Cardiac muscle cell (in vitro differentiated cells and primary cell): ENCODE measurements around the gene C1orf94. TPM values are rescaled to one million over a fixed set of nuclear protein-coding genes. Genes with fewer than 3 reads are reported as not detected.

Experiments used
- DNase-seq, 2 donors: peaks; one replicate each; pipeline versions ENCODE4 v3.0.0 to v3.0.0-alpha.2; 2010 to 2017; ENCODE audit warnings: low read depth in 1 of 2, low spot score in 1 of 2
- H3K27ac ChIP-seq: fragments of 200-600 bp; sonication (generic); 2 replicates; pipeline ENCODE4 v1.5.1; 2016
- H3K27me3 ChIP-seq: fragments of 200-600 bp; sonication (generic); 2 replicates; pipeline ENCODE4 v1.6.0; 2016; ENCODE audit warnings: control low read depth
- H3K36me3 ChIP-seq: fragments of 200-600 bp; sonication (generic); 2 replicates; pipeline ENCODE4 v1.5.1; 2016; ENCODE audit warnings: control low read depth
- H3K4me1 ChIP-seq: fragments of 200-600 bp; sonication (generic); 2 replicates; pipeline ENCODE4 v1.8.1; 2017; ENCODE audit warnings: low read depth, mild to moderate bottlenecking, mixed run types
- H3K4me3 ChIP-seq: fragments of 200-600 bp; sonication (generic); 2 replicates; pipeline ENCODE4 v1.5.1; 2016; ENCODE audit warnings: mild to moderate bottlenecking
- H3K9me3 ChIP-seq: fragments of 200-600 bp; sonication (generic); 2 replicates; pipeline ENCODE4 v1.5.1; 2017; ENCODE audit warnings: low read depth, mild to moderate bottlenecking, control low read depth
- CTCF ChIP-seq: IDR thresholded peaks from 2 replicates; pipeline ENCODE4 v1.5.1; 2012; ENCODE audit warnings: low read depth, mild to moderate bottlenecking, low read length
- polyA plus RNA-seq: library from polyadenylated mRNA; unstranded; fragments of >200 nt; fragmentation: Nextera tagmentation; extraction: Ambion mirVana; gene quantifications from 2 replicates; pipeline ENCODE4 v1.2.1, GENCODE V29; 2016
- total RNA-seq: library from RNA; depleted of rRNA; stranded (reverse); fragments of >200 nt; gene quantifications from 2 replicates; pipeline ENCODE4 v1.2.3, GENCODE V29; 2016

The C1orf94 gene
- total and polyA plus RNA-seq, 2 experiments from 2014 or later, result not detected

GRCh38 chr1:34263406-34263805, 86.7 kb downstream of the C1orf94 start:
- DNase-seq, result no peak
- no peaks in the 10 kb centered on the region for H3K4me1 ChIP-seq
- TF ChIP-seq CTCF, result no peak
- no peaks in the 10 kb centered on the region for H3K9me3 ChIP-seq
- no peaks in the 10 kb centered on the region for H3K36me3 ChIP-seq
- peaks cover 17% of the 10 kb centered on the region for H3K27me3 ChIP-seq
- H3K27ac ChIP-seq, result no peak overlapping the region
- H3K4me3 ChIP-seq, result no peak overlapping the region

- Histone ChIP-seq H3K4me3 (no peak overlapping the region), H3K4me1 (no peaks in the 10 kb centered on the region), H3K9me3 (no peaks in the 10 kb centered on the region), H3K27me3 (peaks cover 17% of the 10 kb centered on the region), H3K36me3 (no peaks in the 10 kb centered on the region), H3K27ac (no peak overlapping the region)
- no peak for DNase-seq
- no peak for TF ChIP-seq CTCF
Measured at GRCh38 chr1:34265396-34265795, 88.7 kb downstream of the C1orf94 start.

GRCh38 chr1:34266127-34266951, 89.6 kb downstream of the C1orf94 start:
- peak in 1 of 2 donors; percentile 14 for DNase-seq
- Histone ChIP-seq H3K4me3 (no peak overlapping the region), H3K4me1 (no peaks in the 10 kb centered on the region), H3K27me3 (peaks cover 17% of the 10 kb centered on the region), H3K27ac (no peak overlapping the region), H3K9me3 (no peaks in the 10 kb centered on the region), H3K36me3 (no peaks in the 10 kb centered on the region)
- no peak for TF ChIP-seq CTCF

GRCh38 chr1:34267326-34267725, 90.6 kb downstream of the C1orf94 start:
- H3K9me3 ChIP-seq, result no peaks in the 10 kb centered on the region
- no peaks in the 10 kb centered on the region for H3K4me1 ChIP-seq
- H3K36me3 ChIP-seq, result no peaks in the 10 kb centered on the region
- no peak for TF ChIP-seq CTCF
- peaks cover 17% of the 10 kb centered on the region for H3K27me3 ChIP-seq
- no peak overlapping the region for H3K27ac ChIP-seq
- no peak for DNase-seq
- no peak overlapping the region for H3K4me3 ChIP-seq

- H3K36me3 ChIP-seq, result no peaks in the 10 kb centered on the region
- H3K4me3 ChIP-seq, result no peak overlapping the region
- TF ChIP-seq CTCF, result no peak
- H3K9me3 ChIP-seq, result no peaks in the 10 kb centered on the region
- no peak overlapping the region for H3K27ac ChIP-seq
- H3K4me1 ChIP-seq, result no peaks in the 10 kb centered on the region
- peak in 1 of 2 donors; percentile 1 for DNase-seq
- peaks cover 17% of the 10 kb centered on the region for H3K27me3 ChIP-seq
Measured at GRCh38 chr1:34268311-34268954, 91.7 kb downstream of the C1orf94 start.

Other genes starting within 250 kb of the C1orf94 start
- gene CSMD2, start 11.7 kb upstream of the C1orf94 start, total RNA-seq, result 0.04 and 0.24 TPM in 2 replicates
- not detected in 2 replicates for gene CSMD2, start 11.7 kb upstream of the C1orf94 start, polyA plus RNA-seq